Neural progenitor cell (in vitro differentiated cells): Measurements from ENCODE around the gene KLHL29. TPM values are rescaled to one million over a fixed set of nuclear protein-coding genes. Genes with fewer than 3 reads are reported as not detected.

Experiments used
- DNase-seq: peaks from one replicate; pipeline ENCODE4 v3.0.0-alpha.2; 2016; ENCODE audit warnings: low spot score
- H2AFZ ChIP-seq: fragments of 200-600 bp; sonication (generic); replicated peaks from 2 replicates; pipeline ENCODE4 v1.6.1; 2016; ENCODE audit warnings: antibody characterized with exemption
- H3F3A ChIP-seq: fragments of 200-600 bp; sonication (generic); 2 replicates; pipeline ENCODE4 v1.6.1; 2016; ENCODE audit warnings: antibody characterized with exemption, low read depth
- H3K27ac ChIP-seq: fragments of 200-600 bp; sonication (generic); 2 replicates; pipeline ENCODE4 v1.5.1; 2016; ENCODE audit warnings: mild to moderate bottlenecking
- H3K27me3 ChIP-seq: fragments of 200-600 bp; sonication (generic); 2 replicates; pipeline ENCODE4 v1.6.1; 2016; ENCODE audit warnings: mild to moderate bottlenecking, moderate library complexity
- H3K36me3 ChIP-seq: fragments of 200-600 bp; sonication (generic); 2 replicates; pipeline ENCODE4 v1.5.1; 2016
- H3K4me1 ChIP-seq: fragments of 200-600 bp; sonication (generic); 2 replicates; pipeline ENCODE4 v1.6.1; 2016; ENCODE audit warnings: mixed run types
- H3K4me2 ChIP-seq: fragments of 200-600 bp; sonication (generic); 2 replicates; pipeline ENCODE4 v1.6.1; 2016
- H3K4me3 ChIP-seq: fragments of 200-600 bp; sonication (generic); 2 replicates; pipeline ENCODE4 v1.5.1; 2016
- H3K79me2 ChIP-seq: fragments of 200-600 bp; sonication (generic); 2 replicates; pipeline ENCODE4 v1.6.1; 2016; ENCODE audit warnings: low read depth
- H3K9ac ChIP-seq: fragments of 200-600 bp; sonication (generic); 2 replicates; pipeline ENCODE4 v1.6.1; 2016
- H3K9me3 ChIP-seq: fragments of 200-600 bp; sonication (generic); 2 replicates; pipeline ENCODE4 v1.5.1; 2016; ENCODE audit warnings: low read depth
- H4K20me1 ChIP-seq: fragments of 200-600 bp; sonication (generic); 2 replicates; pipeline ENCODE4 v1.6.1; 2016; ENCODE audit warnings: low read depth
- H3K27ac Mint-ChIP-seq: 3 replicates; pipeline ENCODE4 v1.8.0; 2021; ENCODE audit warnings: mixed read lengths
- H3K27me3 Mint-ChIP-seq: 2 replicates; pipeline ENCODE4 v1.8.0; 2022; ENCODE audit warnings: low read depth, mild to moderate bottlenecking, inconsistent platforms, moderate library complexity, mixed read lengths; ENCODE audit not compliant: insufficient read depth
- H3K36me3 Mint-ChIP-seq: 3 replicates; pipeline ENCODE4 v1.8.0; 2021; ENCODE audit warnings: mixed read lengths
- H3K4me1 Mint-ChIP-seq: 3 replicates; pipeline ENCODE4 v1.8.0; 2021; ENCODE audit warnings: mixed read lengths
- H3K4me3 Mint-ChIP-seq: 3 replicates; pipeline ENCODE4 v1.8.0; 2021; ENCODE audit warnings: mild to moderate bottlenecking, moderate library complexity, mixed read lengths
- H3K9me3 Mint-ChIP-seq: 3 replicates; pipeline ENCODE4 v1.8.0; 2020; ENCODE audit warnings: mixed read lengths
- EZH2 ChIP-seq: fragments of 200-600 bp; sonication (generic); IDR thresholded peaks from 2 replicates; pipeline ENCODE4 v1.6.1; 2017; ENCODE audit warnings: antibody characterized with exemption, mild to moderate bottlenecking, moderate library complexity
- EZH2phosphoT487 ChIP-seq: fragments of 200-600 bp; sonication (generic); IDR thresholded peaks from 2 replicates; pipeline ENCODE4 v1.6.1; 2017; ENCODE audit warnings: antibody characterized with exemption
- total RNA-seq: library from RNA; depleted of rRNA; stranded (reverse); fragments of >200 nt; gene quantifications from 2 replicates; pipeline ENCODE4 v1.2.3, GENCODE V29; 2015; ENCODE audit warnings: low replicate concordance
- TF ChIP-seq, protein P1 (sequence below): fragments of 200-600 bp; sonication (generic); IDR thresholded peaks from 2 replicates; pipeline ENCODE4 v1.5.1; 2017; ENCODE audit warnings: antibody characterized with exemption, mild to moderate bottlenecking

KLHL29 gene
- total RNA-seq, 1 donor from 2014 or later = 1.6 TPM

- no peaks in the 10 kb centered on the region for H3K9me3 ChIP-seq
- H3K79me2 ChIP-seq = no peaks in the 10 kb centered on the region
- no peaks in the 10 kb centered on the region for H3F3A ChIP-seq
- H3K9me3 Mint-ChIP-seq = no peaks in the 10 kb centered on the region
- no peak overlapping the region for H3K4me3 Mint-ChIP-seq
- H2AFZ ChIP-seq = no peak overlapping the region
- H3K4me3 ChIP-seq = no peak overlapping the region
- H3K27me3 Mint-ChIP-seq = peaks cover 8% of the 10 kb centered on the region
- peaks cover 3% of the 10 kb centered on the region for H3K36me3 Mint-ChIP-seq
- TF ChIP-seq EZH2 (no peak), EZH2phosphoT487 (no peak)
- TF ChIP-seq, protein P1, sequence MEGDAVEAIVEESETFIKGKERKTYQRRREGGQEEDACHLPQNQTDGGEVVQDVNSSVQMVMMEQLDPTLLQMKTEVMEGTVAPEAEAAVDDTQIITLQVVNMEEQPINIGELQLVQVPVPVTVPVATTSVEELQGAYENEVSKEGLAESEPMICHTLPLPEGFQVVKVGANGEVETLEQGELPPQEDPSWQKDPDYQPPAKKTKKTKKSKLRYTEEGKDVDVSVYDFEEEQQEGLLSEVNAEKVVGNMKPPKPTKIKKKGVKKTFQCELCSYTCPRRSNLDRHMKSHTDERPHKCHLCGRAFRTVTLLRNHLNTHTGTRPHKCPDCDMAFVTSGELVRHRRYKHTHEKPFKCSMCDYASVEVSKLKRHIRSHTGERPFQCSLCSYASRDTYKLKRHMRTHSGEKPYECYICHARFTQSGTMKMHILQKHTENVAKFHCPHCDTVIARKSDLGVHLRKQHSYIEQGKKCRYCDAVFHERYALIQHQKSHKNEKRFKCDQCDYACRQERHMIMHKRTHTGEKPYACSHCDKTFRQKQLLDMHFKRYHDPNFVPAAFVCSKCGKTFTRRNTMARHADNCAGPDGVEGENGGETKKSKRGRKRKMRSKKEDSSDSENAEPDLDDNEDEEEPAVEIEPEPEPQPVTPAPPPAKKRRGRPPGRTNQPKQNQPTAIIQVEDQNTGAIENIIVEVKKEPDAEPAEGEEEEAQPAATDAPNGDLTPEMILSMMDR = no peak
- H3K4me1 Mint-ChIP-seq = peaks cover 60% of the 10 kb centered on the region
- no peaks in the 10 kb centered on the region for H3K27me3 ChIP-seq
- no peaks in the 10 kb centered on the region for H4K20me1 ChIP-seq
- H3K9ac ChIP-seq = no peak overlapping the region
- H3K4me1 ChIP-seq = peaks cover 9% of the 10 kb centered on the region
- H3K27ac Mint-ChIP-seq = peak overlapping the region; percentile 74
- no peak for DNase-seq
- no peak overlapping the region for H3K4me2 ChIP-seq
- H3K27ac ChIP-seq = no peak overlapping the region
- H3K36me3 ChIP-seq = no peaks in the 10 kb centered on the region
Measured at GRCh38 chr2:23587341-23587880, 202.4 kb downstream of the KLHL29 start.

GRCh38 chr2:23588106-23588505, 203.1 kb downstream of the KLHL29 start:
- Histone ChIP-seq H4K20me1 (no peaks in the 10 kb centered on the region), H3K4me3 (no peak overlapping the region), H3K36me3 (no peaks in the 10 kb centered on the region), H3K27ac (no peak overlapping the region), H3F3A (no peaks in the 10 kb centered on the region), H3K27me3 (no peaks in the 10 kb centered on the region), H3K9ac (no peak overlapping the region), H3K4me1 (peaks cover 9% of the 10 kb centered on the region), H3K9me3 (no peaks in the 10 kb centered on the region), H3K4me2 (no peak overlapping the region), H3K79me2 (no peaks in the 10 kb centered on the region), H2AFZ (no peak overlapping the region)
- Mint-ChIP-seq H3K27ac (peak overlapping the region; percentile 12), H3K36me3 (peaks cover 3% of the 10 kb centered on the region), H3K4me1 (peaks cover 63% of the 10 kb centered on the region), H3K27me3 (peaks cover 8% of the 10 kb centered on the region), H3K4me3 (no peak overlapping the region), H3K9me3 (no peaks in the 10 kb centered on the region)
- no peak for DNase-seq
- TF ChIP-seq EZH2phosphoT487 = no peak
- no peak for TF ChIP-seq EZH2
- TF ChIP-seq, protein P1 = no peak

DNA sequence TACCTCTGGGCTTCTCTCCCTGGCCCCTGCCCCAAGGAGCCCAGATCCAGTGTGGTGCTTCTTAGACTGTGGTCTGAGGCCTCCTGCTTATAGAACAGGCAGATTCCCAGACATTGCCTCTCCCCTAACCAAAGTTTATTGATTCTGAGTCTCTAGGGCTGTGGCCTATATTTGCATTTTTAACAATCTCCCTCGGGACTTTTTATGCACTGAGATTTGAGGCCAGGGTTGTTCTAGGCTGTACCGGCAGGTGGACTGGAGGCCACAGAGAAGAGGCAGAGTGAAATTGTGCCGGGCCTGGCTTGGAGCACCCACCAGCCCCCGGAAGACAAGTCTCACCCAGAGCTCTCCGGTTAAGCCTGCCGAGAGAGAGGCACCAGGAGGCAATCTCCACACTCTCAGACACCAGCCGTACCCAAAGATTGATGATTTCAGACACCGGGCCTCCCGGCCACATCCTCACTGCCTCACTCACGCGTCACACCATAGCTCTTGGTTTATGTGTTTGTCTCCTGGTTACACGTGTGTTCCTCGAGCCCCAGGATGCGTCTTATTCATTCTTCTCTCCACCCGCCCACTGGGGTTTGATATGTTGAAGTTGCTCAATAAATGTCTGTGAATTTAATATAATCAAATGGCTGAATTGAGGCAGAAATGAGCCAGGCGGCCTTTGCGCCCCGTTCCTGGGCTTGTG, 203.7 kb downstream of the KLHL29 start:
- Histone ChIP-seq H3F3A (no peaks in the 10 kb centered on the region), H3K27me3 (no peaks in the 10 kb centered on the region), H3K36me3 (no peaks in the 10 kb centered on the region), H3K79me2 (no peaks in the 10 kb centered on the region), H3K9ac (no peak overlapping the region), H3K4me3 (no peak overlapping the region), H2AFZ (no peak overlapping the region), H3K4me1 (peaks cover 9% of the 10 kb centered on the region), H3K4me2 (no peak overlapping the region), H3K27ac (no peak overlapping the region), H3K9me3 (no peaks in the 10 kb centered on the region), H4K20me1 (no peaks in the 10 kb centered on the region)
- Mint-ChIP-seq H3K36me3 (no peaks in the 10 kb centered on the region), H3K27me3 (peaks cover 8% of the 10 kb centered on the region), H3K4me3 (peak overlapping the region; percentile 48), H3K4me1 (peaks cover 61% of the 10 kb centered on the region), H3K27ac (peak overlapping the region; percentile 12), H3K9me3 (no peaks in the 10 kb centered on the region)
- DNase-seq = no peak
- no peak for TF ChIP-seq EZH2phosphoT487
- TF ChIP-seq, protein P1 = no peak
- TF ChIP-seq EZH2 = no peak
